Nephron progenitor cell (in vitro differentiated cells): ENCODE data around the gene LUZP2.

Experiments used
- DNase-seq: peaks from one replicate; pipeline ENCODE4 v3.0.0; 2021
- H3K27ac Mint-ChIP-seq: 2 replicates; pipeline ENCODE4 v1.8.0; 2021; ENCODE audit warnings: mild to moderate bottlenecking, moderate library complexity, mixed read lengths
- H3K27me3 Mint-ChIP-seq: 2 replicates; pipeline ENCODE4 v1.8.0; 2021; ENCODE audit warnings: mild to moderate bottlenecking, low read depth, mixed read lengths; ENCODE audit not compliant: poor library complexity
- H3K36me3 Mint-ChIP-seq: 2 replicates; pipeline ENCODE4 v1.8.0; 2021; ENCODE audit warnings: low read depth, mixed read lengths
- H3K4me1 Mint-ChIP-seq: 2 replicates; pipeline ENCODE4 v1.8.0; 2021; ENCODE audit warnings: mixed read lengths
- H3K4me3 Mint-ChIP-seq: 2 replicates; pipeline ENCODE4 v1.8.0; 2021; ENCODE audit warnings: mild to moderate bottlenecking, moderate library complexity, mixed read lengths
- H3K9me3 Mint-ChIP-seq: 2 replicates; pipeline ENCODE4 v1.8.0; 2021; ENCODE audit warnings: mild to moderate bottlenecking, moderate library complexity, mixed read lengths
- CTCF ChIP-seq: fragments of 200-600 bp; sonication (generic); IDR thresholded peaks from 2 replicates; pipeline ENCODE4 v1.5.0; 2021; ENCODE audit warnings: antibody characterized with exemption

LUZP2 gene

GRCh38 chr11:24619900-24620299 is 123.0 kb downstream of the LUZP2 start:
- Mint-ChIP-seq H3K9me3 (no peaks in the 10 kb centered on the region), H3K36me3 (no peaks in the 10 kb centered on the region), H3K27me3 (peaks cover 3% of the 10 kb centered on the region), H3K4me1 (peaks cover 25% of the 10 kb centered on the region), H3K27ac (no peak overlapping the region), H3K4me3 (no peak overlapping the region)
- DNase-seq = no peak
- TF ChIP-seq CTCF = no peak

- H3K4me1 Mint-ChIP-seq = peaks cover 42% of the 10 kb centered on the region
- peak; percentile 5 for DNase-seq
- H3K27me3 Mint-ChIP-seq = peaks cover 3% of the 10 kb centered on the region
- H3K27ac Mint-ChIP-seq = peak overlapping the region; percentile 89
- H3K9me3 Mint-ChIP-seq = no peaks in the 10 kb centered on the region
- no peak for TF ChIP-seq CTCF
- H3K4me3 Mint-ChIP-seq = no peak overlapping the region
- H3K36me3 Mint-ChIP-seq = no peaks in the 10 kb centered on the region
Measured at GRCh38 chr11:24622262-24622661, 125.4 kb downstream of the LUZP2 start.

GRCh38 chr11:24623121-24623520 is 126.3 kb downstream of the LUZP2 start:
- H3K36me3 Mint-ChIP-seq = no peaks in the 10 kb centered on the region
- peak overlapping the region; percentile 6 for H3K27ac Mint-ChIP-seq

GRCh38 chr11:24624432-24624831 is 127.6 kb downstream of the LUZP2 start:
- no peak for TF ChIP-seq CTCF
- Mint-ChIP-seq H3K36me3 (no peaks in the 10 kb centered on the region), H3K4me3 (no peak overlapping the region), H3K27me3 (no peaks in the 10 kb centered on the region), H3K9me3 (no peaks in the 10 kb centered on the region), H3K4me1 (peaks cover 42% of the 10 kb centered on the region), H3K27ac (no peak overlapping the region)
- DNase-seq = no peak

More at GRCh38 chr11:24623121-24623520, 126.3 kb downstream of the LUZP2 start:
- H3K4me3 Mint-ChIP-seq = no peak overlapping the region
- no peaks in the 10 kb centered on the region for H3K9me3 Mint-ChIP-seq
- no peak for TF ChIP-seq CTCF
- DNase-seq = no peak
- peaks cover 42% of the 10 kb centered on the region for H3K4me1 Mint-ChIP-seq
- H3K27me3 Mint-ChIP-seq = no peaks in the 10 kb centered on the region

- Mint-ChIP-seq H3K36me3 (no peaks in the 10 kb centered on the region), H3K27me3 (no peaks in the 10 kb centered on the region), H3K4me3 (no peak overlapping the region), H3K9me3 (no peaks in the 10 kb centered on the region), H3K27ac (peak overlapping the region; percentile 7), H3K4me1 (peaks cover 40% of the 10 kb centered on the region)
- no peak for TF ChIP-seq CTCF
- DNase-seq = no peak
Measured at GRCh38 chr11:24625975-24626374, 129.1 kb downstream of the LUZP2 start.

- H3K27ac Mint-ChIP-seq = no peak overlapping the region
- TF ChIP-seq CTCF = no peak
- H3K9me3 Mint-ChIP-seq = no peaks in the 10 kb centered on the region
- no peaks in the 10 kb centered on the region for H3K36me3 Mint-ChIP-seq
- H3K27me3 Mint-ChIP-seq = no peaks in the 10 kb centered on the region
- peaks cover 19% of the 10 kb centered on the region for H3K4me1 Mint-ChIP-seq
- DNase-seq = no peak
- H3K4me3 Mint-ChIP-seq = no peak overlapping the region
Measured at GRCh38 chr11:24628224-24628776, 131.4 kb downstream of the LUZP2 start.
